ENCODE measurements around the gene DIP2C.

Gene DIP2C

GRCh38 chr10:693506-693905, 4.0 kb upstream of the DIP2C start:
- H3K9ac ChIP-seq (ENCODE audit: low read length): no peak overlapping the region
- H3K27me3 ChIP-seq (replicated peaks; ENCODE audit: control insufficient read depth, insufficient read depth, low read length): peaks cover 21% of the 10 kb centered on the region
- no peaks in the 10 kb centered on the region for H3K36me3 ChIP-seq (ENCODE audit: control insufficient read depth, insufficient read depth, low read length, severe bottlenecking)
- no peaks in the 10 kb centered on the region for H3K9me3 ChIP-seq (ENCODE audit: control insufficient read depth, low read length)
- H3K4me3 ChIP-seq (ENCODE audit: low read length): no peak overlapping the region
- peaks cover 6% of the 10 kb centered on the region for H3K4me1 ChIP-seq (ENCODE audit: control insufficient read depth, insufficient read depth, low read length)
- peak; percentile 22 for DNase-seq (ENCODE audit: low read depth)

- Histone ChIP-seq H3K9me3 (ENCODE audit: control insufficient read depth, low read length) (no peaks in the 10 kb centered on the region), H3K27me3 (replicated peaks; ENCODE audit: control insufficient read depth, insufficient read depth, low read length) (peaks cover 18% of the 10 kb centered on the region), H3K36me3 (ENCODE audit: control insufficient read depth, insufficient read depth, low read length, severe bottlenecking) (no peaks in the 10 kb centered on the region), H3K9ac (ENCODE audit: low read length) (no peak overlapping the region), H3K4me3 (ENCODE audit: low read length) (no peak overlapping the region), H3K4me1 (ENCODE audit: control insufficient read depth, insufficient read depth, low read length) (peaks cover 11% of the 10 kb centered on the region)
- DNase-seq (ENCODE audit: low read depth): no peak
Measured at GRCh38 chr10:692682-693351, 3.3 kb upstream of the DIP2C start.

- no peaks in the 10 kb centered on the region for H3K9me3 ChIP-seq (ENCODE audit: control insufficient read depth, low read length)
- H3K9ac ChIP-seq (ENCODE audit: low read length): no peak overlapping the region
- peaks cover 8% of the 10 kb centered on the region for H3K27me3 ChIP-seq (replicated peaks; ENCODE audit: control insufficient read depth, insufficient read depth, low read length)
- H3K4me1 ChIP-seq (ENCODE audit: control insufficient read depth, insufficient read depth, low read length): peaks cover 18% of the 10 kb centered on the region
- DNase-seq (ENCODE audit: low read depth): no peak
- H3K4me3 ChIP-seq (ENCODE audit: low read length): no peak overlapping the region
- H3K36me3 ChIP-seq (ENCODE audit: control insufficient read depth, insufficient read depth, low read length, severe bottlenecking): no peaks in the 10 kb centered on the region
Measured at GRCh38 chr10:691216-691615, 1.7 kb upstream of the DIP2C start.

GRCh38 chr10:690372-691161, 1.1 kb upstream of the DIP2C start:
- H3K9ac ChIP-seq (ENCODE audit: low read length): peak overlapping the region; percentile 85
- DNase-seq (ENCODE audit: low read depth): no peak
- H3K4me1 ChIP-seq (ENCODE audit: control insufficient read depth, insufficient read depth, low read length): peaks cover 18% of the 10 kb centered on the region
- no peaks in the 10 kb centered on the region for H3K36me3 ChIP-seq (ENCODE audit: control insufficient read depth, insufficient read depth, low read length, severe bottlenecking)
- peaks cover 5% of the 10 kb centered on the region for H3K27me3 ChIP-seq (replicated peaks; ENCODE audit: control insufficient read depth, insufficient read depth, low read length)
- H3K4me3 ChIP-seq (ENCODE audit: low read length): peak overlapping the region; percentile 80
- no peaks in the 10 kb centered on the region for H3K9me3 ChIP-seq (ENCODE audit: control insufficient read depth, low read length)

- Histone ChIP-seq H3K27me3 (replicated peaks; ENCODE audit: control insufficient read depth, insufficient read depth, low read length) (peaks cover 3% of the 10 kb centered on the region), H3K4me1 (ENCODE audit: control insufficient read depth, insufficient read depth, low read length) (peaks cover 22% of the 10 kb centered on the region), H3K36me3 (ENCODE audit: control insufficient read depth, insufficient read depth, low read length, severe bottlenecking) (no peaks in the 10 kb centered on the region), H3K4me3 (ENCODE audit: low read length) (peak overlapping the region; percentile 92), H3K9me3 (ENCODE audit: control insufficient read depth, low read length) (no peaks in the 10 kb centered on the region), H3K9ac (ENCODE audit: low read length) (peak overlapping the region; percentile 91)
- no peak for DNase-seq (ENCODE audit: low read depth)
Measured at GRCh38 chr10:689121-689451, 382 bp downstream of the DIP2C start.

GRCh38 chr10:688312-689120, 952 bp downstream of the DIP2C start:
- Histone ChIP-seq H3K27me3 (replicated peaks; ENCODE audit: control insufficient read depth, insufficient read depth, low read length) (peaks cover 3% of the 10 kb centered on the region), H3K4me1 (ENCODE audit: control insufficient read depth, insufficient read depth, low read length) (peaks cover 25% of the 10 kb centered on the region), H3K36me3 (ENCODE audit: control insufficient read depth, insufficient read depth, low read length, severe bottlenecking) (no peaks in the 10 kb centered on the region), H3K9ac (ENCODE audit: low read length) (peak overlapping the region; percentile 91), H3K4me3 (ENCODE audit: low read length) (peak overlapping the region; percentile 92), H3K9me3 (ENCODE audit: control insufficient read depth, low read length) (no peaks in the 10 kb centered on the region)
- DNase-seq (ENCODE audit: low read depth): peak; percentile 78

- DNase-seq (ENCODE audit: low read depth): no peak
- no peaks in the 10 kb centered on the region for H3K36me3 ChIP-seq (ENCODE audit: control insufficient read depth, insufficient read depth, low read length, severe bottlenecking)
- peaks cover 2% of the 10 kb centered on the region for H3K27me3 ChIP-seq (replicated peaks; ENCODE audit: control insufficient read depth, insufficient read depth, low read length)
- peak overlapping the region; percentile 91 for H3K9ac ChIP-seq (ENCODE audit: low read length)
- peak overlapping the region; percentile 92 for H3K4me3 ChIP-seq (ENCODE audit: low read length)
- H3K9me3 ChIP-seq (ENCODE audit: control insufficient read depth, low read length): no peaks in the 10 kb centered on the region
- peaks cover 33% of the 10 kb centered on the region for H3K4me1 ChIP-seq (ENCODE audit: control insufficient read depth, insufficient read depth, low read length)
Measured at GRCh38 chr10:687583-688311, 1.7 kb downstream of the DIP2C start.

- H3K9ac ChIP-seq (ENCODE audit: low read length): no peak overlapping the region
- peaks cover 42% of the 10 kb centered on the region for H3K4me1 ChIP-seq (ENCODE audit: control insufficient read depth, insufficient read depth, low read length)
- no peaks in the 10 kb centered on the region for H3K9me3 ChIP-seq (ENCODE audit: control insufficient read depth, low read length)
- DNase-seq (ENCODE audit: low read depth): no peak
- H3K27me3 ChIP-seq (replicated peaks; ENCODE audit: control insufficient read depth, insufficient read depth, low read length): no peaks in the 10 kb centered on the region
- H3K36me3 ChIP-seq (ENCODE audit: control insufficient read depth, insufficient read depth, low read length, severe bottlenecking): no peaks in the 10 kb centered on the region
- H3K4me3 ChIP-seq (ENCODE audit: low read length): no peak overlapping the region
Measured at GRCh38 chr10:686155-686931, 3.1 kb downstream of the DIP2C start.

GRCh38 chr10:685613-686012, 3.9 kb downstream of the DIP2C start:
- Histone ChIP-seq H3K9ac (ENCODE audit: low read length) (no peak overlapping the region), H3K4me1 (ENCODE audit: control insufficient read depth, insufficient read depth, low read length) (peaks cover 42% of the 10 kb centered on the region), H3K36me3 (ENCODE audit: control insufficient read depth, insufficient read depth, low read length, severe bottlenecking) (no peaks in the 10 kb centered on the region), H3K9me3 (ENCODE audit: control insufficient read depth, low read length) (no peaks in the 10 kb centered on the region), H3K27me3 (replicated peaks; ENCODE audit: control insufficient read depth, insufficient read depth, low read length) (no peaks in the 10 kb centered on the region), H3K4me3 (ENCODE audit: low read length) (no peak overlapping the region)
- no peak for DNase-seq (ENCODE audit: low read depth)

GRCh38 chr10:683448-684071, 5.9 kb downstream of the DIP2C start:
- H3K27me3 ChIP-seq (replicated peaks; ENCODE audit: control insufficient read depth, insufficient read depth, low read length): no peaks in the 10 kb centered on the region
- DNase-seq (ENCODE audit: low read depth): peak; percentile 66
- no peaks in the 10 kb centered on the region for H3K36me3 ChIP-seq (ENCODE audit: control insufficient read depth, insufficient read depth, low read length, severe bottlenecking)
- peak overlapping the region; percentile 77 for H3K4me3 ChIP-seq (ENCODE audit: low read length)
- H3K9ac ChIP-seq (ENCODE audit: low read length): peak overlapping the region; percentile 77
- peaks cover 36% of the 10 kb centered on the region for H3K4me1 ChIP-seq (ENCODE audit: control insufficient read depth, insufficient read depth, low read length)
- H3K9me3 ChIP-seq (ENCODE audit: control insufficient read depth, low read length): no peaks in the 10 kb centered on the region

Data from adipocyte (in vitro differentiated cells).